ENCODE measurements around the gene RNF151.

DNA sequence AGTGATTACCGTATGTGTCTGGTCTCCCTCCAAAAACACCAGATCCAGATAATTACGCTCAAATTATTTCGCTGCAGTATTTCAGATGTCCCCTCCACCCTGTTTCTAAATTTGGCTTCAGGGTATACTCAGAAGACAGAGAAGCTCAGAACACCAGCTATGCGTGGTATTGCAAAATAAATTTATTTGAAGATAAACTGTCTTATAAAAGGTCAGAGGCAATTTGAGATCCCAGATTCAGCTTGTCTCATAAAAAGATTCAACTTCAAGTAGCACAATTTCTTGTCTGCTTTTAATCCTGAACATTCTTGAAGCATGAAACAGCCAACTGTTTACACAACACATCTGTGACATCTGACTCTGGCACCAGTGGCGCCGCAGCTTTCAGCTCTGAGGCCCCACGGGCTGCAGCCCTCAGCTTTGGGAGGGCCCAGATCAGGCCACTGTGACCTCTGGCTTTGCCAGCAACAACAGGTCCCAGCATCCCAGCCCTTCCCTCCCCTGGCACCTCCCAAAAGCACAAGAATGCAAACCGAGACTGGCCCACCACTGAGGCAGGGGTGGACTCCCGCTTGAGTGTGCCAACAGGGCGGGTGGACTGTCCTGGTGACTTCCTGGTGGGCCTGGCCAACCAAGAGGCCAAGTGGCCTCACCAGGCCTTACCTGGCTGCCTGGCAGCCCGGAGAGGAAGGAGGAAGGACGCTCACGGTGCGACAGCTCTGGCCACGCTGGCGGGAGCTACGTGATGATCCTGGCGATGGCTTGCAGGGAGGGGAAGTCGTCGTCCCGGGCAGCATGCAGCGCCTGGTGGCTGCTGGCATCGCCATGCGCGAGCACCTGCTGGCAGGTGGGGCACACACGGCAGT lies 31.1 kb downstream of the RNF151 start:
- TF ChIP-seq EP300 (IDR thresholded peaks at IDR 0.05), result no peak
- TF ChIP-seq CTCF (IDR thresholded peaks at IDR 0.05), result no peak
